ENCODE results near the gene POLH. TPM values are rescaled to one million over a fixed set of nuclear protein-coding genes. Genes with fewer than 3 reads are reported as not detected.
"Not testable (repeated sequence)": the region's sequence is repeated elsewhere in the genome, so short reads cannot be mapped to it uniquely, and the experiment has no call there.

POLH gene
- total RNA-seq, 1 experiment from 2014 or later: 31.9 TPM

DNA sequence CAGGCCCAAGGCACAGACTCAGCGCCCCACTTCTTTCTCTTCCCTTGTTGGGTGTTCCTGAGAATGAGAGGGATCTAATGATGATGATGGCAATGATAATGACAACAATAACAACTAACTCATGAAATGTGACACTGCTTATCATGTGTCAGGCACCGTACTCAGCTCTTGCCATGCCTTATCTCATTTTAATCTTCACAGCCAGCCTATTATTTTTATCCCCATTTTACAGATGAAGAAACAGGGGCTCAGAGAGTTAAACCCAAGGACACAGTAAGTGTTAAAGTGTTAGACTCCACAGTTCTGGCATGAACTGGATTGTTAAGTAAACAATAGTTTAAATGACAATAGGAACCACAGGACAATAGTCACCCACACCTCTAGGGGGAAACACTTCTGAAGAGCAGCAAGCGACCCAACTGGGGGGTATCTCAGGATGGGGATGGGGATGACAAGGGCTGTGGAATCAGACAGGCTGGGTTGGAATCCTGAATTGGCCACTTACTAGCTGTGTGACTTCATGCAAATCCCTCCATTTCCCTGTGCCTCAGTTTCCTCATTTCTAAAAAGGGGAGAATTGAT is 81.3 kb downstream of the POLH start:
- CTCF ChIA-PET: no interaction called here
- Mint-ChIP-seq H3K27me3 (ENCODE audit: unreplicated experiment) (no peaks in the 10 kb centered on the region), H3K4me3 (ENCODE audit: low read depth, unreplicated experiment) (no peak overlapping the region), H3K36me3 (ENCODE audit: insufficient read depth, unreplicated experiment) (no peaks in the 10 kb centered on the region), H3K4me1 (ENCODE audit: low read depth, unreplicated experiment) (no peaks in the 10 kb centered on the region), H3K9me3 (ENCODE audit: low read depth, unreplicated experiment) (no peaks in the 10 kb centered on the region), H3K27ac (ENCODE audit: unreplicated experiment) (no peak overlapping the region)
- TF ChIP-seq, protein P1, sequence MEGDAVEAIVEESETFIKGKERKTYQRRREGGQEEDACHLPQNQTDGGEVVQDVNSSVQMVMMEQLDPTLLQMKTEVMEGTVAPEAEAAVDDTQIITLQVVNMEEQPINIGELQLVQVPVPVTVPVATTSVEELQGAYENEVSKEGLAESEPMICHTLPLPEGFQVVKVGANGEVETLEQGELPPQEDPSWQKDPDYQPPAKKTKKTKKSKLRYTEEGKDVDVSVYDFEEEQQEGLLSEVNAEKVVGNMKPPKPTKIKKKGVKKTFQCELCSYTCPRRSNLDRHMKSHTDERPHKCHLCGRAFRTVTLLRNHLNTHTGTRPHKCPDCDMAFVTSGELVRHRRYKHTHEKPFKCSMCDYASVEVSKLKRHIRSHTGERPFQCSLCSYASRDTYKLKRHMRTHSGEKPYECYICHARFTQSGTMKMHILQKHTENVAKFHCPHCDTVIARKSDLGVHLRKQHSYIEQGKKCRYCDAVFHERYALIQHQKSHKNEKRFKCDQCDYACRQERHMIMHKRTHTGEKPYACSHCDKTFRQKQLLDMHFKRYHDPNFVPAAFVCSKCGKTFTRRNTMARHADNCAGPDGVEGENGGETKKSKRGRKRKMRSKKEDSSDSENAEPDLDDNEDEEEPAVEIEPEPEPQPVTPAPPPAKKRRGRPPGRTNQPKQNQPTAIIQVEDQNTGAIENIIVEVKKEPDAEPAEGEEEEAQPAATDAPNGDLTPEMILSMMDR (IDR thresholded peaks at IDR 0.05; ENCODE audit: unreplicated experiment): no peak
- intact Hi-C loops (cut with micrococcal nuclease; ENCODE audit: unreplicated experiment): no loop called here
- DNase-seq: no peak
- BruUV-seq (replicated peaks): no TSS peak

DNA sequence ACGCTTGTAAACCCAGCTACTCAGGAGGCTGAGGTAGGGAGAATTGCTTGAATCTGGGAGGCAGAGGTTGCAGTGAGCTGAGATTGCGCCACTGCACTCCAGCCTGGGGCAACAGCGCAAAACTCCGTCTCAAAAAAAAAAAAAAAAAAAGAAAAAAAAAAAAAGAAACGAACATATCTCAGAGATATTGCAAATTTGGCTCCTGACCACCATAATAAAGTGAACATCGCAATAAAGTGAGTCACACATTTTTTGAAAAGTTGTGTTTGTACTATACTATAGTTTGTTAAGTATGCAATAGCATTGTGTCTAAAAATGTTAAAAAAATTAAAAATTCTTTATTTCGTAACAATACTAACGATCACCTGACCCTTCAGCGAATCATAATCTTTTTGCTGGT is 82.2 kb downstream of the POLH start:
- Mint-ChIP-seq H3K9me3 (ENCODE audit: low read depth, unreplicated experiment) (no peaks in the 10 kb centered on the region), H3K4me1 (ENCODE audit: low read depth, unreplicated experiment) (no peaks in the 10 kb centered on the region), H3K27ac (ENCODE audit: unreplicated experiment) (no peak overlapping the region), H3K4me3 (ENCODE audit: low read depth, unreplicated experiment) (no peak overlapping the region), H3K36me3 (ENCODE audit: insufficient read depth, unreplicated experiment) (no peaks in the 10 kb centered on the region), H3K27me3 (ENCODE audit: unreplicated experiment) (no peaks in the 10 kb centered on the region)
- no TSS peak for BruUV-seq (replicated peaks)
- TF ChIP-seq, protein P1 (IDR thresholded peaks at IDR 0.05; ENCODE audit: unreplicated experiment): no peak
- DNase-seq: no peak
- intact Hi-C loops (cut with micrococcal nuclease; ENCODE audit: unreplicated experiment): no loop called here
- CTCF ChIA-PET: no interaction called here

DNA sequence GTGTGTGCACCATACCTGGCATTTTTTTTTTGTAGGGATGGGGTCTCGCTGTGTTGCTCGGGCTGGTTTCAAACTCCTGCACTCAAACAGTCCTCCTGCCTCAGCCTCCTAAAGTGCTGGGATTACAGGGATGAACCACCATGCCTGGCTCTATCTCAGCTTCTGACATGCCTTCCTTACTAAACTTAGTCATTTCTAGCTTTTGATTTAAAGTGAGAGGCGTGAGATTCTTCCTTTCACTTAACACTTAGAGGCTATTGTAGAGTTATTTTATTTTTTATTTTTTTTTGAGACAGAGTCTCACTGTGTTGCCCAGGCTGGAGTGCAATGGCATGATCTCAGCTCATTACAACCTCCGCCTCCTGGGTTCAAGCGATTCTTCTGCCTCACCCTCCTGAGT is 87.0 kb downstream of the POLH start:
- peaks cover 14% of the 10 kb centered on the region for H3K36me3 Mint-ChIP-seq (ENCODE audit: insufficient read depth, unreplicated experiment)
- CTCF ChIA-PET; H3K9me3 Mint-ChIP-seq (ENCODE audit: low read depth, unreplicated experiment); intact Hi-C loops (cut with micrococcal nuclease; ENCODE audit: unreplicated experiment); H3K27ac Mint-ChIP-seq (ENCODE audit: unreplicated experiment); H3K27me3 Mint-ChIP-seq (ENCODE audit: unreplicated experiment); BruUV-seq (replicated peaks); DNase-seq; H3K4me3 Mint-ChIP-seq (ENCODE audit: low read depth, unreplicated experiment): not testable (repeated sequence)
- peaks cover 26% of the 10 kb centered on the region for H3K4me1 Mint-ChIP-seq (ENCODE audit: low read depth, unreplicated experiment)

Other genes starting within 250 kb of the POLH start
- 14.7 and 15.8 TPM in 2 replicates for gene ZNF318, start 206.5 kb upstream of the POLH start, total RNA-seq (2022)
- gene ABCC10, start 148.6 kb upstream of the POLH start, total RNA-seq (2022): 53.0 and 60.4 TPM in 2 replicates
- gene DLK2, start 120.6 kb upstream of the POLH start, total RNA-seq (2022): 0.59 and 0.86 TPM in 2 replicates
- gene TJAP1, start 98.6 kb upstream of the POLH start, total RNA-seq (2022): 70.7 and 72.3 TPM in 2 replicates
- 0.47 and 0.50 TPM in 2 replicates for gene LRRC73, start 65.8 kb upstream of the POLH start, total RNA-seq (2022)
- 127 and 133 TPM in 2 replicates for gene YIPF3, start 59.3 kb upstream of the POLH start, total RNA-seq (2022)
- gene POLR1C, start 59.1 kb upstream of the POLH start, total RNA-seq (2022): 79.6 and 92.1 TPM in 2 replicates
- 106 and 131 TPM in 2 replicates for gene XPO5, start 147 bp upstream of the POLH start, total RNA-seq (2022)
- 186 and 188 TPM in 2 replicates for gene GTPBP2, start 53.1 kb downstream of the POLH start, total RNA-seq (2022)
- gene MAD2L1BP, start 59.7 kb downstream of the POLH start, total RNA-seq (2022): 48.2 and 53.2 TPM in 2 replicates
- gene RSPH9, start 68.9 kb downstream of the POLH start, total RNA-seq (2022): 0.15 and 0.19 TPM in 2 replicates
- gene MRPS18A, start 111.6 kb downstream of the POLH start, total RNA-seq (2022): 88.8 and 106 TPM in 2 replicates
- 345 and 407 TPM in 2 replicates for gene VEGFA, start 194.0 kb downstream of the POLH start, total RNA-seq (2022)